SK-N-SH (cell line): Measurements from ENCODE around the gene RABGAP1L.

Experiments used
- RFX5 ChIP-seq: IDR thresholded peaks from 2 replicates; pipeline ENCODE4 v1.6.1; 2012; ENCODE audit warnings: mild to moderate bottlenecking, improper control_type of control experiment, low read length
- TF ChIP-seq, protein P1 (sequence below): fragments of 200-600 bp; sonication (generic); IDR thresholded peaks from 2 replicates; pipeline ENCODE4 v1.6.1; 2017; ENCODE audit warnings: antibody characterized with exemption, mild to moderate bottlenecking, moderate library complexity
- TF ChIP-seq, protein P2 (sequence below): IDR thresholded peaks from 2 replicates; pipeline ENCODE4 v1.4.0; 2012; ENCODE audit warnings: low read depth, borderline replicate concordance

DNA sequence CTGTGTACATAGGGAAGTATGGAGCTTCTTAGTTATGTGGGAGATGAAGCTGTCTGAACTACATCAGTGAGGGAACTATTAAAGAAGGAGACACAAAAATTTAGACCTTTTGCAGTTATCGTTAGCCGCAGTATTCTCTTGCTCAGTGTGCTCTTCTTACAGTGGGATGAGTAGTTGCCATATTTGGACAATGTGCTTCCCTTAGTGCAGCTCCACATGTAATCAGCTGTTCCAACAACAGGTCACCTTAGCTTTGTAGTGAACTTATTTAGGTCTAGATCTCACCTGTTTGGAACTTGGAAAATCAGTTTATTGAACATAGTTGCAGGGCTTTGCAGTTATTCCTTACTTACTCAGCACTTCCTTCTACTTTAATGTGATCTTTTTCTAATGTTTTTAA is 306.5 kb downstream of the RABGAP1L start:
- TF ChIP-seq, protein P1, sequence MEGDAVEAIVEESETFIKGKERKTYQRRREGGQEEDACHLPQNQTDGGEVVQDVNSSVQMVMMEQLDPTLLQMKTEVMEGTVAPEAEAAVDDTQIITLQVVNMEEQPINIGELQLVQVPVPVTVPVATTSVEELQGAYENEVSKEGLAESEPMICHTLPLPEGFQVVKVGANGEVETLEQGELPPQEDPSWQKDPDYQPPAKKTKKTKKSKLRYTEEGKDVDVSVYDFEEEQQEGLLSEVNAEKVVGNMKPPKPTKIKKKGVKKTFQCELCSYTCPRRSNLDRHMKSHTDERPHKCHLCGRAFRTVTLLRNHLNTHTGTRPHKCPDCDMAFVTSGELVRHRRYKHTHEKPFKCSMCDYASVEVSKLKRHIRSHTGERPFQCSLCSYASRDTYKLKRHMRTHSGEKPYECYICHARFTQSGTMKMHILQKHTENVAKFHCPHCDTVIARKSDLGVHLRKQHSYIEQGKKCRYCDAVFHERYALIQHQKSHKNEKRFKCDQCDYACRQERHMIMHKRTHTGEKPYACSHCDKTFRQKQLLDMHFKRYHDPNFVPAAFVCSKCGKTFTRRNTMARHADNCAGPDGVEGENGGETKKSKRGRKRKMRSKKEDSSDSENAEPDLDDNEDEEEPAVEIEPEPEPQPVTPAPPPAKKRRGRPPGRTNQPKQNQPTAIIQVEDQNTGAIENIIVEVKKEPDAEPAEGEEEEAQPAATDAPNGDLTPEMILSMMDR: no peak
- TF ChIP-seq, protein P2, sequence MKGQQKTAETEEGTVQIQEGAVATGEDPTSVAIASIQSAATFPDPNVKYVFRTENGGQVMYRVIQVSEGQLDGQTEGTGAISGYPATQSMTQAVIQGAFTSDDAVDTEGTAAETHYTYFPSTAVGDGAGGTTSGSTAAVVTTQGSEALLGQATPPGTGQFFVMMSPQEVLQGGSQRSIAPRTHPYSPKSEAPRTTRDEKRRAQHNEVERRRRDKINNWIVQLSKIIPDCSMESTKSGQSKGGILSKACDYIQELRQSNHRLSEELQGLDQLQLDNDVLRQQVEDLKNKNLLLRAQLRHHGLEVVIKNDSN: no peak
- TF ChIP-seq RFX5: no peak
